Karpas-422 (cell line): ENCODE measurements around the gene OXCT1. TPM values are rescaled to one million over a fixed set of nuclear protein-coding genes. Genes with fewer than 3 reads are reported as not detected.
"Not testable (repeated sequence)": the region's sequence is repeated elsewhere in the genome, so short reads cannot be mapped to it uniquely, and the experiment has no call there.

Experiments used
- DNase-seq: peaks from one replicate; pipeline ENCODE4 v3.0.0-alpha.2; 2015
- H2AFZ ChIP-seq: fragments of 200-600 bp; sonication (generic); 2 replicates; pipeline ENCODE4 v1.6.1; 2014; ENCODE audit warnings: antibody characterized with exemption, low read length, mixed read lengths
- H3K27ac ChIP-seq: fragments of 200-600 bp; sonication (generic); 2 replicates; pipeline ENCODE4 v1.5.1; 2014; ENCODE audit warnings: mild to moderate bottlenecking, low read length, moderate library complexity
- H3K27me3 ChIP-seq: fragments of 200-600 bp; sonication (generic); 2 replicates; pipeline ENCODE4 v1.6.1; 2014; ENCODE audit warnings: low read length, mixed read lengths
- H3K36me3 ChIP-seq: fragments of 200-600 bp; sonication (generic); 2 replicates; pipeline ENCODE4 v1.6.1; 2014; ENCODE audit warnings: low read length, mixed read lengths; ENCODE audit not compliant: insufficient read depth
- H3K4me1 ChIP-seq: fragments of 200-600 bp; sonication (generic); 2 replicates; pipeline ENCODE4 v1.6.1; 2014; ENCODE audit warnings: mild to moderate bottlenecking, low read length, mixed read lengths
- H3K4me2 ChIP-seq: fragments of 200-600 bp; sonication (generic); 2 replicates; pipeline ENCODE4 v1.6.1; 2014; ENCODE audit warnings: low read length, low read depth, mild to moderate bottlenecking; ENCODE audit not compliant: poor library complexity, severe bottlenecking
- H3K4me3 ChIP-seq: fragments of 200-600 bp; sonication (generic); 2 replicates; pipeline ENCODE4 v1.5.1; 2014; ENCODE audit warnings: mild to moderate bottlenecking, antibody characterized with exemption, low read length, mixed read lengths
- H3K79me2 ChIP-seq: fragments of 200-600 bp; sonication (generic); 2 replicates; pipeline ENCODE4 v1.6.1; 2014; ENCODE audit warnings: mild to moderate bottlenecking, low read length, mixed read lengths
- H3K9ac ChIP-seq: fragments of 200-600 bp; sonication (generic); 2 replicates; pipeline ENCODE4 v1.6.0; 2014; ENCODE audit warnings: low read length
- H3K9me2 ChIP-seq: fragments of 200-600 bp; sonication (generic), shearing (Covaris generic); replicated peaks from 2 replicates; pipeline ENCODE4 v1.6.0; 2014; ENCODE audit warnings: mild to moderate bottlenecking, low read length, moderate library complexity; ENCODE audit not compliant: insufficient read depth
- H3K9me3 ChIP-seq: fragments of 300-700, 200-600 bp; sonication (generic); 2 replicates; pipeline ENCODE4 v1.6.1; 2014; ENCODE audit warnings: low read length, mixed read lengths
- H4K20me1 ChIP-seq: fragments of 200-600 bp; sonication (generic); 2 replicates; pipeline ENCODE4 v1.6.1; 2014; ENCODE audit warnings: mild to moderate bottlenecking, antibody characterized with exemption, low read length, low read depth; ENCODE audit not compliant: insufficient read depth
- total RNA-seq: library from RNA; depleted of rRNA; stranded (reverse); fragments of >200 nt; shearing (Covaris generic); gene quantifications from 2 replicates; pipeline ENCODE4 v1.2.3, GENCODE V29; 2014; ENCODE audit warnings: low replicate concordance

OXCT1 gene
- total RNA-seq, 1 experiment from 2014 or later, result 62.8 TPM

- Histone ChIP-seq H3K4me3 (no peak overlapping the region), H2AFZ (no peak overlapping the region), H3K79me2 (no peaks in the 10 kb centered on the region), H3K9me2 (no peaks in the 10 kb centered on the region), H3K9me3 (no peaks in the 10 kb centered on the region), H4K20me1 (no peaks in the 10 kb centered on the region), H3K27me3 (0 out of 2 replicates have a peak, but pooled peaks cover 2% of the 10 kb centered on the region), H3K4me2 (no peak overlapping the region), H3K36me3 (no peaks in the 10 kb centered on the region), H3K27ac (no peak overlapping the region), H3K9ac (no peak overlapping the region), H3K4me1 (no peaks in the 10 kb centered on the region)
- no peak for DNase-seq
Measured at GRCh38 chr5:41716382-41716781, 153.8 kb downstream of the OXCT1 start.

- H3K36me3 ChIP-seq, DNase-seq, H3K9me2 ChIP-seq, H3K4me2 ChIP-seq, H3K27me3 ChIP-seq, H2AFZ ChIP-seq, H3K79me2 ChIP-seq, H3K27ac ChIP-seq, H3K4me3 ChIP-seq, H3K4me1 ChIP-seq, H3K9me3 ChIP-seq, H4K20me1 ChIP-seq, H3K9ac ChIP-seq: not testable (repeated sequence)
Measured at GRCh38 chr5:41714446-41714845, 155.8 kb downstream of the OXCT1 start.

GRCh38 chr5:41708604-41708940 is 161.7 kb downstream of the OXCT1 start:
- H3K27me3 ChIP-seq, result no peaks in the 10 kb centered on the region
- H3K4me3 ChIP-seq, result no peak overlapping the region
- H3K27ac ChIP-seq, result no peak overlapping the region
- no peak overlapping the region for H3K4me2 ChIP-seq
- no peak overlapping the region for H2AFZ ChIP-seq
- no peak for DNase-seq
- H4K20me1 ChIP-seq, result no peaks in the 10 kb centered on the region
- H3K9ac ChIP-seq, result no peak overlapping the region
- H3K36me3 ChIP-seq, result no peaks in the 10 kb centered on the region
- no peaks in the 10 kb centered on the region for H3K9me2 ChIP-seq
- H3K4me1 ChIP-seq, result no peaks in the 10 kb centered on the region
- no peaks in the 10 kb centered on the region for H3K9me3 ChIP-seq
- H3K79me2 ChIP-seq, result no peaks in the 10 kb centered on the region

- Histone ChIP-seq H3K9ac (no peak overlapping the region), H3K9me3 (no peaks in the 10 kb centered on the region), H2AFZ (no peak overlapping the region), H3K79me2 (no peaks in the 10 kb centered on the region), H4K20me1 (no peaks in the 10 kb centered on the region), H3K36me3 (no peaks in the 10 kb centered on the region), H3K4me3 (no peak overlapping the region), H3K4me2 (no peak overlapping the region), H3K27me3 (no peaks in the 10 kb centered on the region), H3K27ac (no peak overlapping the region), H3K9me2 (no peaks in the 10 kb centered on the region), H3K4me1 (no peaks in the 10 kb centered on the region)
- DNase-seq, result peak; percentile 79
Measured at GRCh38 chr5:41707853-41708603, 162.2 kb downstream of the OXCT1 start.

- no peak overlapping the region for H3K4me3 ChIP-seq
- H2AFZ ChIP-seq, result no peak overlapping the region
- H3K27ac ChIP-seq, result no peak overlapping the region
Measured at GRCh38 chr5:41695920-41696582, 174.2 kb downstream of the OXCT1 start.

GRCh38 chr5:41686767-41687166 is 183.5 kb downstream of the OXCT1 start:
- no peaks in the 10 kb centered on the region for H3K79me2 ChIP-seq
- no peaks in the 10 kb centered on the region for H3K36me3 ChIP-seq
- DNase-seq, result peak; percentile 40
- H3K27me3 ChIP-seq, result no peaks in the 10 kb centered on the region
- H3K4me1 ChIP-seq, result no peaks in the 10 kb centered on the region
- H4K20me1 ChIP-seq, result no peaks in the 10 kb centered on the region
- no peak overlapping the region for H3K9ac ChIP-seq
- no peak overlapping the region for H2AFZ ChIP-seq
- H3K9me3 ChIP-seq, result no peaks in the 10 kb centered on the region
- H3K9me2 ChIP-seq, result no peaks in the 10 kb centered on the region
- H3K4me2 ChIP-seq, result no peak overlapping the region
- no peak overlapping the region for H3K4me3 ChIP-seq
- H3K27ac ChIP-seq, result no peak overlapping the region

More at GRCh38 chr5:41695920-41696582, 174.2 kb downstream of the OXCT1 start:
- Histone ChIP-seq H4K20me1 (no peaks in the 10 kb centered on the region), H3K79me2 (no peaks in the 10 kb centered on the region), H3K4me1 (no peaks in the 10 kb centered on the region), H3K4me2 (no peak overlapping the region), H3K9ac (no peak overlapping the region), H3K9me3 (no peaks in the 10 kb centered on the region), H3K9me2 (no peaks in the 10 kb centered on the region), H3K27me3 (no peaks in the 10 kb centered on the region), H3K36me3 (no peaks in the 10 kb centered on the region)
- peak; percentile 67 for DNase-seq

GRCh38 chr5:41686191-41686590 is 184.0 kb downstream of the OXCT1 start:
- H3K27me3 ChIP-seq, result no peaks in the 10 kb centered on the region
- H3K36me3 ChIP-seq, result no peaks in the 10 kb centered on the region
- DNase-seq, result no peak
- H3K9me2 ChIP-seq, result no peaks in the 10 kb centered on the region
- H3K9me3 ChIP-seq, result no peaks in the 10 kb centered on the region
- H4K20me1 ChIP-seq, result no peaks in the 10 kb centered on the region
- H3K4me2 ChIP-seq, result no peak overlapping the region
- no peak overlapping the region for H3K27ac ChIP-seq
- no peaks in the 10 kb centered on the region for H3K79me2 ChIP-seq
- H3K4me3 ChIP-seq, result no peak overlapping the region
- no peaks in the 10 kb centered on the region for H3K4me1 ChIP-seq
- no peak overlapping the region for H2AFZ ChIP-seq
- H3K9ac ChIP-seq, result no peak overlapping the region

- Histone ChIP-seq H3K4me3 (no peak overlapping the region), H4K20me1 (no peaks in the 10 kb centered on the region), H3K79me2 (no peaks in the 10 kb centered on the region), H3K4me1 (no peaks in the 10 kb centered on the region), H3K27me3 (no peaks in the 10 kb centered on the region), H3K4me2 (no peak overlapping the region), H3K36me3 (no peaks in the 10 kb centered on the region), H3K27ac (no peak overlapping the region), H2AFZ (no peak overlapping the region), H3K9me2 (no peaks in the 10 kb centered on the region), H3K9me3 (no peaks in the 10 kb centered on the region), H3K9ac (no peak overlapping the region)
- DNase-seq, result no peak
Measured at GRCh38 chr5:41683181-41683580, 187.0 kb downstream of the OXCT1 start.
